Astrocyte (in vitro differentiated cells and primary cell): ENCODE data around the gene SRM.

ENCODE experiments used
- CTCF ChIP-seq: IDR thresholded peaks from 2 replicates; pipeline ENCODE4 v1.5.1; 2011; ENCODE audit warnings: low read depth, mild to moderate bottlenecking, inconsistent platforms, low read length, moderate library complexity; ENCODE audit not compliant: insufficient read depth
- EZH2 ChIP-seq: IDR thresholded peaks from 2 replicates; pipeline ENCODE4 v1.6.1; 2012; ENCODE audit warnings: mild to moderate bottlenecking, low read length, inconsistent platforms; ENCODE audit not compliant: insufficient read depth

DNA sequence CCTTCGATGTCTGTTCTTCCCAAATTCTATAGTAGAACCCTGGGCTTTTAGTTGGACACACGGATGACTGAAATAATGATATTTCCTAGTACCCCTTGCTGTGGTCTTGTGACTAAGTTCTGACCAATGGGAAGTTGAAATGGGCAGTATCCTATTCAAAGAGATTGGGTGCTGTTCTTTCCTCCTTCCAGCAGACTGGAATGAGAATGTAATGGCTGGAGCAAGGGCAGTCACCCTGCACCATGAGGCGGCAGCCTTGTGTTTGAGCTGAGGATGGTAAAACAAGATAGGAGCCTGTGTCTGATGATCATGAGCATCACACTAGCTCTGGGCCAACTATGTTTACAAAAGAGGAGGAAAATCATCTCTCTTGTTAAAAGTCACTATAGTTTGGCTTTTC is 5.1 kb upstream of the SRM start:
- TF ChIP-seq EZH2 (no peak), CTCF (no peak)
